GM18870 (cell line): Measurements from ENCODE around the gene ADCY10.
"Not testable (repeated sequence)": the region's sequence is repeated elsewhere in the genome, so short reads cannot be mapped to it uniquely, and the experiment has no call there.

Source experiments
- ATAC-seq: cut with Tn5 transposase; IDR thresholded peaks from one replicate; pipeline ENCODE4 v1.9.1; 2021; ENCODE audit warnings: moderate library complexity; ENCODE audit not compliant: unreplicated experiment

The ADCY10 gene

GRCh38 chr1:167862432-167863076 is 51.4 kb downstream of the ADCY10 start:
- no peak for ATAC-seq

DNA sequence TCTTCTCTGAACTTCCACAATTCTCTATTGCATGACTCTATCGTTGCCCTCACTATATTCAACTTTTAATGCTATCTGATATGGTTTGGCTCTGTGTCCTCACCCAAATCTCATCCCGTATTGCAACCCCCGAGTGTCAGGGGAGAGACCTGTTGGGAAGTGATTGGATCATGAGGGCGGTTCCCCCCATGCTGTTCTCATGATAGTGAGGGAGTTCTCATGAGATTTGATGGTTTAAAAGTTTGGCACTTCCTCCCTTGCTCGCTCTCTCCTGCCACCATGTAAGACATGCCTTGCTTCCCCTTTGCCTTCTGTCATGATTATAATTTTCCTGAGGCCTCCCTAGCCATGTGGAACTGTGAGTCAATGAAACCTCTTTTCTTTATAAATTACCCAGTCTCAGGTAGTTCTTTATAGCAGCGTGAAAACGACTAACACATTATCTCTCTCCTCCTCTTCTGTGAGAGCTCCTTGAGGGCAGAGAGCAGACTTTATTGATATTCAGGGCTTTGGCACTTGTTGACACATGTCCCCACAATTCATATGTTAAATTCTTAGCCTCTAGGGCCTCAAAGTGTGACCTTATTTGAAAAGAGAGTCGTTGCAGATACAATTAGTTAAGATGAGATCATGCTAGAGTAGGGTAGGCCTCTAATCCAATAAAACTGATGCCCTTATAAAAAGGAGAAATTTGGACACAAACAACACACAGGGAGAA is 52.1 kb downstream of the ADCY10 start:
- ATAC-seq, result no peak

DNA sequence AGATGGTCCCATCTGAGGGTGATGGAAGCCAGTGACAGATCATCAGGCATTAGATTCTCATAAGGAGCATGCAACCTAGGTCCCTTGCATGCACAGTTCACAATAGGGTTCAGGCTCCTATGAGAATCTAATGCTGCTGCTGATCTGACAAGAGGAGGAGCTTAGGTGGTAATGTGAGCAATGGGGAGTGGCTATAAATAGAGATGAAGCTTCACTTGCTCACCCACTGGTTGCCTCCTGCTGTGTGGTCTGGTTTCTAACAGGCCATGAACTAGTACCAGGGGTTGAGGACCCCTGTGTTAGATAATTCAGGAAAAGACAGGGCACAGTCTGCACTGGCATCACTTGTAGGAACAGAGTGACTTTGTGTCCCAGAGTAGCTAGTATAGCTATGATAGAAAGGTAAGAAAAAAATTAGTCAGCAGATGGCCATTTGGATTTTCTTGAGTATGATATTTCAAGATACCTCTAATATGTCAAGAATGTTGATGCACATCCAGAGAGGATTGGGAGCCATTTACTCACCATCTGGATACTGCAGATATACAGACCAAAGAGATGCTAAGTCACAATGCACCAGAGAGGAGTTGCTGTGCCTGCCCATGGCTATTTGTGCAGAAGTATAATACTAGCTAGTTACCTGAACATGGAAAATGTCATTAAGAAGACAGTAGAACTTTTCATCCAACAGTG is 53.6 kb downstream of the ADCY10 start:
- ATAC-seq, result no peak

DNA sequence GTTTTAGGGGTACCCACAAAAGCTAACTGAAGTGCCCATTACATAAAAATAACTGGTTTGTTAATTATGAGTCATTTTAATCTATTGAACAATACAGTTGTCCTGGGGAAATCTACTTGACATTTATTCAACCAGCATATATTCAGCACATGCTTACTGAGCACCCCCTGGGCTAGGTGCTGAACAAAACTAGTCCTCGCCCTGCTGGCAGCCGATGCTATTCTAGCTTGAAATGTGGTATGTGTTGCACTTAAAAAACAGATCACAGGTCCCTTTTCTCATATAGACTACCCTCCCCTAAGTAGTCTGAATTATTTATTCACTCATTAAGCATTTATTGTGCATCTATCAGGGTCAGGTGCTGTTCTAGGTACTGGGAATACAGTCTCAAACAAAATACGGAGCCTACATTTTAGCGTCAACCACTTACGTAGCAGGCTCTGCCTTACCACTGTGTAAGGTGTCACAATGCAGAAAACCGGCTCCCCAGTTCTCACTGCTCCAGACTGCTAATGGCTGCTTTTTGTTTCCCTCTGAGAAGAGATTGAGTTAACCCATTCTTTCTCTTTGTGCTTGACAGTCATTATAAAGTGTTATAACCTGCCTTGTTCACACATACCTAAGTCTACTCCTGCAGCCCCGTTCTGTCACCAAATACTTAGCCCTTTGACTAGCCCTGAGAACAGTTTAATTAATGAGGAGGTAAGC is 57.1 kb downstream of the ADCY10 start:
- ATAC-seq, result no peak

DNA sequence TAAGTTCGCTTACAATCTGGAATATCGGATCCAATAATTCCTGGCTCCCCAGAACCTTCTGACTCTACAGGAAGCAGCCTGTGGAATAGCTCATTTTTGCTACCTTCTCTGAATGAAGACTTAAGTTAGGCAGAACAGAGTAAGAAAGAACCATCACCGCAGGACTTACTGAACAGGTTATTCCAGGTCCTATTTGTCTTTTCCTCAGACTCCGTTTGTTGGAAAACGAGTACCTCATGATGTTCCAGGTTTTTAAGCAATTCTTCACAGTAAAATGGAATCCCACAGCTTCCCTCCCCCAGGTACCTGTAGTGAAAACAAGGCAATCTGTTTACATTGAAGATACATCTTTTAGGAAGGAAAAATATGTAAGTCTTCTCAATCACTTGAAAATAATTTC is 59.8 kb downstream of the ADCY10 start:
- ATAC-seq, result no peak

DNA sequence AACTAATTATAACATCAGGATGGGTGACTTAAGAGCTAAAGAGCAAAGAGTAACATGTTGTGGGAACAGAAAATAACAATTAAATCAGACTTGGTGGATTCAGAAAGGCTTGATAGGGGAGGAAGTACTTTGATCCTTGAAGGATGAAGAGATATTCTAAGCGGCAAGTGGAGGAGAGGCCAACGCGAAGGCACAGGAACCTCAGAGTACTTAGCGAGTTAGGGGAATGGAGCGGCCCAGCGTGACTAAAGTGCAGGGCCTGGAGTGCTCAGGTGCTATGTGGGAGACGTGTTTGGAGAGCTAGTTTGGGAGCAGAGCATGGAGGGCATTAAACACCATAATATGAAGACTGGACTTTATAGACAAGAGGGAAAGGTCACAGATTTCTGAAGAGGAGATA is 64.3 kb downstream of the ADCY10 start:
- ATAC-seq, result no peak

DNA sequence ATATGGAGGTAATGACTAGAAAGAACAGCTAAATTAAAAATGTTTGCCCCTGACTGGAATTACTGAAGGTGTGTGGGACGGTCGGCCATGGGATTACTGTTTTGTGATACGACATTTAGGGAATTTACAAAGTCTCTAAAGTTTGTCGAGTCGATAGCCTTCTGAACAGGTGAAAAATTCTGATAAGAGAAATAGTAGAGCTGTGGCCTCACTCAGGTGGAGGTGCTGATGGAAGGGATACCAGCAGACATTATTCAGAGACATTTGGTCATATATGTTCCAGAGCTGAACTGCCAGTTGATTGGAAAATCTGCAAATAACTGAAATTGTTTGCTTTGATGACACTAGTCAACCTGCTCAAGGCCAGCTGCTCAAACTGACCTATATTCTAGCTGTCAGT is 71.1 kb downstream of the ADCY10 start:
- ATAC-seq, result no peak

- ATAC-seq, result no peak
These were observed 72.4 kb downstream of the ADCY10 start for GRCh38 chr1:167841530-167841929.

- no peak for ATAC-seq
These were observed 74.9 kb downstream of the ADCY10 start for GRCh38 chr1:167839009-167839408.

- no peak for ATAC-seq
These were observed 76.6 kb downstream of the ADCY10 start for GRCh38 chr1:167837326-167837725.

DNA sequence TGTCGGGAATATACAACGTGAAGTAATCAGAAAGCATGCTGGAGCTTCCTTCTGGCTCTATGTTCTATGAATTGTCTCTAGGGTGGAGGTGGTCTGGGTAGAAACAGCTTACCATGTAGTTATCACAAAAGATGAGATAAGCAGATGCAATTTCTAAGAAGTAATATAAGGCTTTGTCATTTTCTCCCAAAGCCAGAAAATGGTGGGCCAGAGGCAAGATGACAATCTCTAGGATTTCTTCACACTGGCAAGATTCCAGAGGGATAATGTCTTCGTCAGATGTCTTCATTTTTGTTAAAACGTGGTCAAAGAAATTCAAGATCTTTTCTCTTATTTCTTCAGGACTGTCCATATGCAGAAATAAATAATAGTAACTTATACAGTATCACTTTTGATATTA is 77.7 kb downstream of the ADCY10 start:
- no peak for ATAC-seq

DNA sequence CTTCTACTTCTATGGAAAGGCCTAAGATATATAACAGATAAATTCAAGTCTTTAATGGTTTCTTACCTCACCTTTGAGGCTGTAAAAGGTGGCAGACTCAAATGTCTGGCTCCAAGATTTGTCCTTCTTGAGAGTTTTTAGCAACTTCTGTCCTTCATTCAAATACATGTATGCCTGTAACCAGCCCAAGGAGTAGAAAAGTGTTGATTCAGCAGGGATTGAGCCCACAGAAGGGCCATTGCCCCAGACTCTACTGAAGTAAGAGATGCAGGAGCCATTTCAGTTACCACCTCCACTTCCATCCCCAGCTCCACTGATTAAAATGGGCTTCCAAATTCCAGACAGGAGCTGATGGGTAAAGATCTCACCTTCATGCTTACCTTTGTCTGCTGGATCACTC is 80.0 kb downstream of the ADCY10 start:
- ATAC-seq, result no peak

DNA sequence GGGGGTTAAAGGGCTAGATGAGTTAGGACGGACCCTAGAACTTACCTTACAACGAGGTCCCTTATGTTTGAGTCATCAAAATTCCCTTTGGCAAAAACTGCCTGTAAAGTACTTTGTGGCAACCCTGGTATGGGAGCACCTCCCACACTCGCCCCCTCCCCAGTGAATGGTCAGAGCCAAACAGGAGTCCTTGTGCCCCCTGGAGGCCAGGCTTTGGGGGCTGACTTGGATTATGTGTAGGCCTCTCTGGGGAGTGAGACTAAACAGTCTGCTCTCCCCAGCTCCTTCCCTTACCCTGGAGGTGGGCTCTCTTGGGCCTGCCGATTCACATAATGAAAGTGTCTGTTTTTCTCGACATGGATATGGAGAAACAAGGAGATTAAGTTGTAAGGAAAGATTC is 81.2 kb downstream of the ADCY10 start:
- no peak for ATAC-seq

DNA sequence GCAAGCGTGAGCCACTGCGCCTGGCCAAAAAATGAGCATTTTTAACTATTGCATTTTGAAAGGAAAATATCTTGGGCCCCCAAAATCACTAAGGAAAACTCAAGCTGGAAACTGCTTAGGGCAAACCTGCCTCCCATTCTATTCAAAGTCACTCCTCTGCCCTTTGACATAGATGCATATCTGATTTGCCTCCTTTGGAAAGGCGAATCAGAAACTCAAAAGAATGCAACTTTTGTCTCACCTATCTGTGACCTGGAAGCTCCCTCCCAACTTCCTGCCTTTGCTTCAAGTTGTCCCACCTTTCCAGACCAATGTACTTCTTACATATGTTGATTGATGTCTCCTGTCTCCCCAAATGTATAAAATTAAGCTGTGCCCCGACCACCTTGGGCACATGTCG is 83.3 kb downstream of the ADCY10 start:
- not testable (repeated sequence) for ATAC-seq

- ATAC-seq, result no peak
These were observed 84.1 kb downstream of the ADCY10 start for GRCh38 chr1:167829868-167830267.

- no peak for ATAC-seq
These were observed 87.8 kb downstream of the ADCY10 start for GRCh38 chr1:167826127-167826526.

GRCh38 chr1:167825419-167826079 is 88.4 kb downstream of the ADCY10 start:
- ATAC-seq, result no peak

- no peak for ATAC-seq
These were observed 89.7 kb downstream of the ADCY10 start for GRCh38 chr1:167824163-167824794.

DNA sequence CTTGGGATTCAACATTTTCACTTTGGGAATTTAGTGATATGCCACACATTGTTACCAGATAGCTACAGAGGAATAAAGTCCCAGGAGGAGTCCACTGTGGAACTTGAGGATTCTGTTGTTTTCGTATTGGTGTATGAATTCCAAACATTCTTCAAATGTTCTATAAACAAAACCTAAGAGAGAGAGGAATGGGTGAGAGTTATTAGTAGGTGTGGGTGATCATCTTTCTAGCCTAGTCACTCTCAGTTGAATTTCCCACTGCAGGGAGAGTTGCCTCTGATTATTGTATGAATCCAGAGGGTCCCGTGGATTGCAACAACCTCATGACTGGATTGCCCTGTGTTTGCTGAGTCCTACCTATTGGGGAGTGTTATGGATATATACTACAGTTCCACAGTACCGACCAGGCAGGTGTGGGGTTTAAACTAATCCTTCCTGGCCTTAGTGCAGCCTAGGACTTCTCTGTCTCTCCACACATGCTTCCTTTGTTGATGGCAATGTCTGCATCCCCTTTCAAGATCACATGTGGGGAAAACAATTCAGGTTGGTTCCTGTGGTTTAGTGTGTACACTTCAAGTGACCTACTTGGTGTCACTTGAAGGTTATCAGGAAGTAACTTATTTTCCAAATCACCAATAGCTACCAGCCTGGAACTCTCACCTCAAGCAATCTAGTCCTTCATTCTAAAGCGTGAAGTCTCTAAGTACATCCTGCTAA is 91.8 kb downstream of the ADCY10 start:
- no peak for ATAC-seq

DNA sequence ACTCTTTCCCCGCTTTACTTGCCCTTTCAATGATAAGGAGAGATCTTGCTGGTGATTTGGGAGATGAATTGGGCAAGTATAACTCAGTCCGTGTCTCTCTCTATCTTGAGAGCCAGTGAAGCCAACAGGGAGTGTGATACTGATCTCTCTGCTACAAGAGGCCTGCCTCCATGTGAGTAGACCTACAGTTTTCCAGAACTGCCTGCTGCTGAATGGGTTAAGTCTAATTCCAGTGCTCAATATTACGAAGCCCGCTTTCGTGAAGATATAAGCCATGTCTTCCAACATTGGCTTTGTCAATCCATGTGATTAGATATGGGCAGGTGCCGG is 92.6 kb downstream of the ADCY10 start:
- ATAC-seq, result no peak
